GM12878 (cell line): ENCODE measurements around the gene CSPG5. TPM values are rescaled to one million over a fixed set of nuclear protein-coding genes. Genes with fewer than 3 reads are reported as not detected.

Experiments used
- ATAC-seq: fragments of 200-7000 bp; cut with Tn5 transposase; 3 replicates; pipeline ENCODE4 v1.9.1; 2020; ENCODE audit warnings: mild to moderate bottlenecking, moderate library complexity
- BruUV-seq: library from RNA; stranded (reverse); fragments of 400-500 nt; replicated peaks from 2 replicates; lab custom pipeline; 2021; lab: Mats Ljungman, UMichigan
- CTCF ChIA-PET: fragments of 300-600 bp; sonication (Branson Sonifier 250); formaldehyde crosslinking; extraction: SDS; loops from one replicate; lab custom pipeline; 2021; ENCODE audit warnings: inconsistent platforms; lab: Yijun Ruan, JAX
- POLR2A ChIA-PET: fragments of 350-600 bp; formaldehyde crosslinking; extraction: SDS; loops from one replicate; lab custom pipeline; 2021; ENCODE audit warnings: inconsistent platforms; lab: Charles Lee
- RAD21 ChIA-PET: fragments of 300-600 bp; sonication (Branson Sonifier 250); formaldehyde crosslinking; loops from one replicate; lab custom pipeline; 2023; ENCODE audit warnings: antibody characterized with exemption; ENCODE audit not compliant: unreplicated experiment; lab: Charles Lee
- SMC1A ChIA-PET: fragments of 300-600 bp; sonication (Branson Sonifier 250); formaldehyde crosslinking; loops from one replicate; lab custom pipeline; 2023; ENCODE audit not compliant: unreplicated experiment, uncharacterized antibody; lab: Charles Lee
- DNase-seq: peaks from one replicate; pipeline ENCODE4 v3.0.0-alpha.2; 2011; ENCODE audit warnings: low read depth, low spot score
- FAIRE-seq: peaks from 3 replicates; lab custom pipeline; 2011; peaks lifted over from hg19 to GRCh38; lab: Jason Lieb, UNC
- H2AFZ ChIP-seq: 2 replicates; pipeline ENCODE4 v1.6.0; 2011; ENCODE audit warnings: low read depth, low read length, control low read depth; ENCODE audit not compliant: control insufficient read depth
- H3K27ac ChIP-seq: 2 replicates; pipeline ENCODE4 v1.5.1; 2011; ENCODE audit warnings: control low read depth; ENCODE audit not compliant: control insufficient read depth, insufficient read depth
- H3K27me3 ChIP-seq, 2 experiments: replicated peaks in 1 of 2; 2 replicates each; pipeline versions ENCODE4 v1.6.0 to v1.6.1; 2011; ENCODE audit warnings: low read length in 1 of 2; ENCODE audit not compliant: control insufficient read depth in 2 of 2, insufficient read depth in 2 of 2
- H3K36me3 ChIP-seq, 2 experiments: 2 replicates each; pipeline ENCODE4 v1.5.1; 2011; ENCODE audit warnings: low read length in 1 of 2; ENCODE audit not compliant: control insufficient read depth in 2 of 2, insufficient read depth in 2 of 2
- H3K4me1 ChIP-seq: 2 replicates; pipeline ENCODE4 v1.6.1; 2011; ENCODE audit warnings: mild to moderate bottlenecking, low read length, moderate library complexity, mixed read lengths; ENCODE audit not compliant: control insufficient read depth, insufficient read depth
- H3K4me2 ChIP-seq: 2 replicates; pipeline ENCODE4 v1.6.0; 2011; ENCODE audit warnings: control low read depth; ENCODE audit not compliant: control insufficient read depth, insufficient read depth
- H3K4me3 ChIP-seq: fragments of 200-600 bp; sonication (generic); 2 replicates; pipeline ENCODE4 v1.5.1; 2016
- H3K79me2 ChIP-seq: 2 replicates; pipeline ENCODE4 v1.6.0; 2011; ENCODE audit warnings: low read length; ENCODE audit not compliant: control insufficient read depth, insufficient read depth
- H3K9ac ChIP-seq: 2 replicates; pipeline ENCODE4 v1.8.0; 2011; ENCODE audit warnings: low read length, control low read depth, mixed read lengths; ENCODE audit not compliant: control insufficient read depth, insufficient read depth
- H3K9me3 ChIP-seq: replicated peaks from 3 replicates; pipeline ENCODE4 v1.5.1; 2011; ENCODE audit warnings: mild to moderate bottlenecking, low read length; ENCODE audit not compliant: control insufficient read depth, insufficient read depth
- H4K20me1 ChIP-seq: 2 replicates; pipeline ENCODE4 v1.6.0; 2011; ENCODE audit not compliant: control insufficient read depth, insufficient read depth
- EGR1 ChIP-seq, 2 experiments: IDR thresholded peaks; 1 replicate in 1 of 2; 2 replicates in 1 of 2; pipeline ENCODE4 v1.6.1; 2011 to 2012; ENCODE audit warnings: low read depth in 2 of 2, low read length in 2 of 2, borderline replicate concordance in 1 of 2, mild to moderate bottlenecking in 1 of 2, moderate library complexity in 1 of 2
- ELK1 ChIP-seq: IDR thresholded peaks from 2 replicates; pipeline ENCODE4 v1.6.1; 2012; ENCODE audit warnings: low read depth, low read length, improper control_type of control experiment
- NR2F1 ChIP-seq: fragments of 450-650 bp; conservative IDR thresholded peaks from 2 replicates; pipeline ENCODE4 v1.6.1; 2017; ENCODE audit warnings: mild to moderate bottlenecking
- RELA ChIP-seq: fragments of 450-650 bp; IDR thresholded peaks from 2 replicates; pipeline ENCODE4 v1.8.0; 2014; ENCODE audit warnings: borderline replicate concordance; ENCODE audit not compliant: partially characterized antibody
- RFX5 ChIP-seq: IDR thresholded peaks from 2 replicates; pipeline ENCODE4 v1.6.1; 2011; ENCODE audit warnings: low read depth, low read length, improper control_type of control experiment
- SMAD5 ChIP-seq: IDR thresholded peaks from 2 replicates; pipeline ENCODE4 v1.6.1; 2016; ENCODE audit warnings: antibody characterized with exemption, low read depth
- SPI1 ChIP-seq: IDR thresholded peaks from 2 replicates; pipeline ENCODE4 v1.6.1; 2011; ENCODE audit warnings: low read depth, mild to moderate bottlenecking, low read length, moderate library complexity, borderline replicate concordance; ENCODE audit not compliant: insufficient read depth
- SRF ChIP-seq, 2 experiments: IDR thresholded peaks; 2 replicates each; pipeline ENCODE4 v1.6.1; 2011; ENCODE audit warnings: low read depth in 2 of 2, low read length in 2 of 2, mild to moderate bottlenecking in 1 of 2, moderate library complexity in 1 of 2
- ZNF217 ChIP-seq: fragments of 450-650 bp; IDR thresholded peaks from 2 replicates; pipeline ENCODE4 v1.6.1; 2017; ENCODE audit warnings: antibody characterized with exemption, mild to moderate bottlenecking
- ZNF622 ChIP-seq: fragments of 450-650 bp; IDR thresholded peaks from 2 replicates; pipeline ENCODE4 v1.6.1; 2017; ENCODE audit warnings: mild to moderate bottlenecking, inconsistent platforms
- WGBS: methylation state at CpG from one replicate; pipeline ENCODE4 v1.1.6; 2016; ENCODE audit warnings: low lambda C conversion rate; ENCODE audit not compliant: insufficient replicate concordance, insufficient coverage; ENCODE audit errors: missing lambda C conversion rate; 5-methylcytosine and 5-hydroxymethylcytosine counted together
- in situ Hi-C: fragments of 300-500 bp; cut with MboI; formaldehyde crosslinking; loops from 9 replicates; pipeline ENCODE4 v1.14.3; 2018; ENCODE audit warnings: mixed read lengths
- intact Hi-C: fragments of 100-400 bp; cut with micrococcal nuclease; formaldehyde crosslinking; loops from one replicate; pipeline ENCODE4 v1.14.2; 2022; ENCODE audit not compliant: unreplicated experiment
- polyA plus RNA-seq, 11 experiments: library from polyadenylated mRNA; depleted of rRNA in 4 of 11; unstranded in 6 of 11; stranded (reverse) in 5 of 11; fragments of >200 nt; fragmentation: Nextera tagmentation in 4 of 11; fragmentation: Illumina TruSeq in 1 of 11; extraction: Ambion mirVana in 4 of 11; extraction: Trizol in 1 of 11; gene quantifications; 1 replicate in 1 of 11; 2 replicates in 10 of 11; pipeline versions ENCODE4 v1.2.1 to v1.2.3, GENCODE V29; 2011 to 2016; ENCODE audit warnings: inconsistent platforms in 2 of 11, missing spikeins in 2 of 11, low read depth in 1 of 11
- total RNA-seq, 4 experiments: library from RNA; depleted of rRNA in 3 of 4; stranded (reverse); fragments of >200 nt in 3 of 4; fragmentation: Illumina TruSeq in 1 of 4; extraction: Trizol in 1 of 4; gene quantifications; 2 replicates each; pipeline versions ENCODE4 v1.2.1 to v1.2.3, GENCODE V29; 2013 to 2021

CSPG5 gene
- total and polyA plus RNA-seq, 10 of the 15 experiments (the other 5 are each of a cell fraction or from before 2014, with no cell fraction given) = 0.08 to 0.17 TPM; not detected in 8

- no peak for ATAC-seq
- BruUV-seq = no TSS peak
- Histone ChIP-seq H3K4me3 (no peak overlapping the region), H3K4me1 (no peaks in the 10 kb centered on the region), H3K27ac (no peak overlapping the region), H3K36me3 (no peaks in the 10 kb centered on the region), H3K9ac (no peak overlapping the region), H3K9me3 (no peaks in the 10 kb centered on the region), H3K4me2 (no peak overlapping the region), H2AFZ (no peak overlapping the region), H3K79me2 (no peaks in the 10 kb centered on the region), H4K20me1 (no peaks in the 10 kb centered on the region), H3K27me3 (no peaks in the 10 kb centered on the region)
- RAD21 ChIA-PET = no interaction called here
- TF ChIP-seq SRF (IDR thresholded peaks at IDR 0.05; ENCODE audit: low read depth in 2 of 2, low read length in 2 of 2) (no peak), RELA (no peak), SMAD5 (no peak), RFX5 (no peak), ZNF622 (no peak), ELK1 (no peak), EGR1 (IDR thresholded peaks at IDR 0.05; ENCODE audit: borderline replicate concordance in 1 of 2, low read depth in 2 of 2, low read length in 2 of 2) (no peak), SPI1 (no peak), NR2F1 (no peak), ZNF217 (no peak)
- no peak for DNase-seq
- FAIRE-seq = no peak
- SMC1A ChIA-PET = interaction anchor here (1.3 kb wide), 1 partner anchor 8 kb away, joined by 3 read pairs; no protein-coding TSS in a partner anchor
- POLR2A ChIA-PET = interaction anchor here (0.7 kb wide), 1 partner anchor 96 kb away, joined by 7 read pairs; no protein-coding TSS in a partner anchor
- in situ Hi-C loops = no loop called here
- intact Hi-C loops = no loop called here
- 43% methylated on average over 2 of the region's 2 CpGs for WGBS
- CTCF ChIA-PET = interaction anchor here (0.8 kb wide), 2 partner anchors 8 to 281 kb away, joined by 3 read pairs; no protein-coding TSS in a partner anchor
Measured at GRCh38 chr3:47556351-47556750, 22.3 kb downstream of the CSPG5 start.
